Lung (tissue), 12 donors: Measurements from ENCODE around the gene RAB22A. TPM values are rescaled to one million over a fixed set of nuclear protein-coding genes. Genes with fewer than 3 reads are reported as not detected.
A peak's percentile ranks its signal among the peaks of the same experiment; 100 is the strongest.

Experiments
- ATAC-seq: fragments of 200-7000 bp; cut with Tn5 transposase; one replicate; pipeline ENCODE4 v1.9.1; 2020; ENCODE audit warnings: moderate number of reproducible peaks; ENCODE audit not compliant: insufficient read depth, low FRiP score
- DNase-seq, 3 donors: peaks; one replicate each; pipeline ENCODE4 v3.0.0-alpha.2; 2013 to 2017
- H3K27ac ChIP-seq, 2 donors: one replicate each; pipeline ENCODE4 v1.5.1; 2013; ENCODE audit warnings: mild to moderate bottlenecking in 2 of 2, moderate library complexity in 2 of 2, control low read depth in 1 of 2, inconsistent platforms in 1 of 2, low read depth in 1 of 2, low read length in 1 of 2
- H3K27me3 ChIP-seq, 3 donors: one replicate each; pipeline ENCODE4 v1.5.1; 2013; ENCODE audit warnings: low read length in 2 of 3; ENCODE audit not compliant: control insufficient read depth in 3 of 3, insufficient read depth in 3 of 3
- H3K36me3 ChIP-seq, 4 donors: one replicate each; pipeline ENCODE4 v1.5.1; 2013; ENCODE audit warnings: low read length in 4 of 4, mild to moderate bottlenecking in 1 of 4, moderate library complexity in 1 of 4; ENCODE audit not compliant: control insufficient read depth in 4 of 4, insufficient read depth in 4 of 4
- H3K4me1 ChIP-seq, 5 donors: one replicate each; pipeline ENCODE4 v1.5.1; 2013; ENCODE audit warnings: low read length in 5 of 5, mild to moderate bottlenecking in 2 of 5, moderate library complexity in 1 of 5; ENCODE audit not compliant: control insufficient read depth in 5 of 5, insufficient read depth in 5 of 5
- H3K4me3 ChIP-seq: one replicate; pipeline ENCODE4 v1.5.1; 2013; ENCODE audit warnings: mild to moderate bottlenecking, control low read depth, moderate library complexity
- H3K9ac ChIP-seq, 2 donors: one replicate each; pipeline ENCODE4 v1.5.1; 2013; ENCODE audit warnings: low read length in 2 of 2, control low read depth in 1 of 2; ENCODE audit not compliant: insufficient read depth in 1 of 2
- H3K9me3 ChIP-seq, 4 donors: one replicate each; pipeline ENCODE4 v1.5.1; 2013; ENCODE audit warnings: low read length in 3 of 4, mild to moderate bottlenecking in 1 of 4, moderate library complexity in 1 of 4; ENCODE audit not compliant: control insufficient read depth in 4 of 4, insufficient read depth in 3 of 4
- CTCF ChIP-seq: IDR thresholded peaks from 2 replicates; pipeline ENCODE4 v1.5.1; 2012; ENCODE audit warnings: mild to moderate bottlenecking; ENCODE audit errors: control extremely low read depth, extremely low read depth
- WGBS, 2 donors: extraction: QIAGEN DNeasy Blood & Tissue Kit; methylation state at CpG; one replicate each; pipeline ENCODE4 v1.1.7; 2013; 5-methylcytosine and 5-hydroxymethylcytosine counted together
- polyA plus RNA-seq, 2 donors: library from polyadenylated mRNA; stranded (reverse); fragments of 200-250 nt; gene quantifications; one replicate each; pipeline ENCODE4 v1.2.1, GENCODE V29; 2013
- total RNA-seq, 2 donors: library from RNA; depleted of rRNA in 1 of 2; stranded (reverse); fragments of >200 nt in 1 of 2; gene quantifications; one replicate each; pipeline ENCODE4 v1.2.1, GENCODE V29; 2014 to 2021
- donor health status: control.
- donor health status: control.
- donor health status: Bipolar disorder and iron deficiency.
- donor health status: healthy.
- donor health status: DM: yes; HTN: yes; CAD: no.

Gene RAB22A
- total and polyA plus RNA-seq, 4 donors, result 6.0 to 25.1 (median 12.8) TPM

- DNase-seq (peak; percentile 55 to 64 (median 63)), ATAC-seq (no peak)
- peaks cover 0 to 12% (median 2%) of the 10 kb centered on the region in 5 donors for H3K4me1 ChIP-seq
- H3K9ac ChIP-seq, result peak overlapping the region in 1 of 2 donors; percentile 23
- H3K27me3 ChIP-seq, result no peaks in the 10 kb centered on the region
- no peak for TF ChIP-seq CTCF
- 19 to 21% methylated on average over 33 to 40 of the region's 41 CpGs for WGBS, 2 donors
- H3K27ac ChIP-seq, result peak overlapping the region; percentile 48 to 51
- H3K4me3 ChIP-seq, result peak overlapping the region; percentile 55
- H3K36me3 ChIP-seq, result peaks cover 0 to 14% (median 9%) of the 10 kb centered on the region in 4 donors
- H3K9me3 ChIP-seq, result no peaks in the 10 kb centered on the region
Observed at GRCh38 chr20:58308680-58309527, 611 bp upstream of the RAB22A start.

GRCh38 chr20:58310291-58310782, 822 bp downstream of the RAB22A start:
- DNase-seq, result no peak

GRCh38 chr20:58312836-58313235, 3.3 kb downstream of the RAB22A start:
- Histone ChIP-seq H3K9me3 (no peaks in the 10 kb centered on the region), H3K9ac (no peak overlapping the region), H3K27ac (no peak overlapping the region), H3K4me3 (no peak overlapping the region), H3K36me3 (peaks cover 4 to 30% (median 24%) of the 10 kb centered on the region in 4 donors), H3K4me1 (peaks cover 0 to 12% (median 3%) of the 10 kb centered on the region in 5 donors), H3K27me3 (no peaks in the 10 kb centered on the region)
- no peak for TF ChIP-seq CTCF
- 78 to 85% methylated on average over 2 of the region's 2 CpGs for WGBS, 2 donors
- no peak for ATAC-seq
- no peak for DNase-seq

More at GRCh38 chr20:58310291-58310782, 822 bp downstream of the RAB22A start:
- TF ChIP-seq CTCF, result no peak
- H3K9ac ChIP-seq, result peak overlapping the region; percentile 74 to 77
- no peaks in the 10 kb centered on the region for H3K27me3 ChIP-seq
- 6 to 12% methylated on average over 1 of the region's 1 CpG for WGBS, 2 donors
- H3K9me3 ChIP-seq, result no peaks in the 10 kb centered on the region
- peaks cover 0 to 22% (median 14%) of the 10 kb centered on the region in 4 donors for H3K36me3 ChIP-seq
- H3K27ac ChIP-seq, result peak overlapping the region; percentile 93
- peak overlapping the region; percentile 99 for H3K4me3 ChIP-seq
- H3K4me1 ChIP-seq, result peaks cover 0 to 12% (median 3%) of the 10 kb centered on the region in 5 donors
- no peak for ATAC-seq
